Measurements from ENCODE around the gene AP1B1.
"Not testable (repeated sequence)": the region's sequence is repeated elsewhere in the genome, so short reads cannot be mapped to it uniquely, and the experiment has no call there.

The AP1B1 gene

GRCh38 chr22:29348041-29348440 is 40.3 kb downstream of the AP1B1 start:
- DNase-seq, result no peak

GRCh38 chr22:29346659-29347058 is 41.7 kb downstream of the AP1B1 start:
- DNase-seq, result no peak

- no peak for DNase-seq
Measured at GRCh38 chr22:29345932-29346331, 42.4 kb downstream of the AP1B1 start.

GRCh38 chr22:29344889-29345288 is 43.5 kb downstream of the AP1B1 start:
- not testable (repeated sequence) for DNase-seq

GRCh38 chr22:29344137-29344536 is 44.2 kb downstream of the AP1B1 start:
- no peak for DNase-seq

- DNase-seq, result no peak
Measured at GRCh38 chr22:29343313-29343805, 45.0 kb downstream of the AP1B1 start.

- no peak for DNase-seq
Measured at GRCh38 chr22:29342577-29343312, 45.6 kb downstream of the AP1B1 start.

GRCh38 chr22:29342177-29342576 is 46.2 kb downstream of the AP1B1 start:
- DNase-seq, result no peak

GRCh38 chr22:29341849-29342127 is 46.6 kb downstream of the AP1B1 start:
- no peak for DNase-seq

GRCh38 chr22:29341056-29341848 is 47.1 kb downstream of the AP1B1 start:
- no peak for DNase-seq

- no peak for DNase-seq
Measured at GRCh38 chr22:29340566-29340965, 47.8 kb downstream of the AP1B1 start.

- no peak for DNase-seq
Measured at GRCh38 chr22:29339381-29340235, 48.8 kb downstream of the AP1B1 start.

GRCh38 chr22:29338398-29338797 is 50.0 kb downstream of the AP1B1 start:
- no peak for DNase-seq

- DNase-seq, result no peak
Measured at GRCh38 chr22:29337631-29338284, 50.6 kb downstream of the AP1B1 start.

- DNase-seq, result no peak
Measured at GRCh38 chr22:29336751-29337490, 51.4 kb downstream of the AP1B1 start.

- DNase-seq, result no peak
Measured at GRCh38 chr22:29335656-29336055, 52.7 kb downstream of the AP1B1 start.

- DNase-seq, result no peak
Measured at GRCh38 chr22:29334696-29335344, 53.5 kb downstream of the AP1B1 start.

- no peak for DNase-seq
Measured at GRCh38 chr22:29334148-29334547, 54.2 kb downstream of the AP1B1 start.

- no peak for DNase-seq
Measured at GRCh38 chr22:29332886-29333496, 55.4 kb downstream of the AP1B1 start.

GRCh38 chr22:29331658-29332300 is 56.6 kb downstream of the AP1B1 start:
- DNase-seq, result no peak

- DNase-seq, result no peak
Measured at GRCh38 chr22:29331213-29331612, 57.2 kb downstream of the AP1B1 start.
